ENCODE results near the gene ZNF841. TPM values are rescaled to one million over a fixed set of nuclear protein-coding genes. Genes with fewer than 3 reads are reported as not detected.

The ZNF841 gene
- total RNA-seq, 1 experiment from 2014 or later: 23.3 TPM

DNA sequence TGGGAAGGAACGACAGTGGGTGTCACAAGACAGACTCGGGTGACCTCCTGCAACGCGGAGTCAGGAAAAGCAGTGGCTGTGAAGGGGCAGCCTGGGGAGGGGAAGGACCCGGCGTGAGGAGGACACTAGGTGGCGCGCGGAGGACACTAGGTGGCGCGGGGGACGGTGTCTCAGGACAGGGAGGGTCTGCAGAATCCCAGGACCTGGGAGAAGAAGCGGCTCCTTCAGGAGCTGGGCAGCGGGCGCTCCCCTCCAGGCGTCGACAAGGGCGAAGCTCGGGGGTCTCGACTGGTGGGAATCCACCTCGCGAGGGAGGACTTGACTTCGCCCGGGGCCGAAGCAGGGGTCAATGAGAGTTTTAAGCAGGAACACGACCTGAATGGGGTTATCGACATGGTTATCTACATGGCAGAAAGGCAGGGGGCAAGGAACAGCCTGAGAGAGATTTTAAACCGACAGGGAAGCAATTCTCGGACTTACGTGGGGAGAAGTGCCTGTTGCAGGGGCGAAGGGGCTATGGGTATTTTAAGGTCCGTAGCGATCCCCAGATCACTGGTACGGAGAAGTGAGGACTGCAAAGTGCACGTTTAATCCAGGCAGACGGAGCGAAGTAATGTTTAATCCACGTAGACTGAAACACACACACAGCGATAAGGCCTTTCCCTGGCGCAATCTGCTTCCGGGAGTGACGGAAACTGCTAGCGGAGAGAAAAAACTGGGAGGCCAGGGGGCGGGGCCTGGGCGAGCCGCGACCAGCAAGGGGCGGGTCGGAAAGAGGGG is 43.9 kb upstream of the ZNF841 start, which contains the start of gene ZNF616:
Gene ZNF616 (minus strand): TSS at position 687 of the 780 bp plus-strand sequence. CDS start 9,426 bp downstream, outside the sequence.
- no peak within 1 kb of the TSS for H4K8ac ChIP-seq (replicated peaks; ENCODE audit: insufficient read length, low read depth, low read length)
- peaks cover 14% of the 10 kb centered on the region; the same call in 1 of the 2 replicates for H3K79me2 ChIP-seq (ENCODE audit: insufficient read depth, low read length)
- H2BK15ac ChIP-seq (ENCODE audit: low read depth, low read length): no peak within 1 kb of the TSS
- Mint-ChIP-seq H3K4me3 (peak within 1 kb of the TSS; percentile 94 to 95), H3K27me3 (ENCODE audit: low read depth) (no peaks in the 10 kb centered on the region), H3K27ac (peak within 1 kb of the TSS; percentile 73 to 98 (median 98)), H3K4me1 (peaks cover 13 to 20% of the 10 kb centered on the region in 2 experiments), H3K36me3 (ENCODE audit: insufficient read depth in 1 of 3, low read depth in 3 of 3) (peaks cover 29 to 43% (median 40%) of the 10 kb centered on the region in 3 experiments), H3K9me3 (peaks cover 21 to 44% of the 10 kb centered on the region in 2 experiments; a peak in 4 of 5 replicates)
- no peak within 1 kb of the TSS for H3K4ac ChIP-seq (ENCODE audit: low read depth, low read length)
- H2BK120ac ChIP-seq (ENCODE audit: low read depth, low read length, poor library complexity, severe bottlenecking): no peak within 1 kb of the TSS
- peak within 1 kb of the TSS; percentile 65 for H2AFZ ChIP-seq (ENCODE audit: low read length)
- peaks cover 2% of the 10 kb centered on the region for H4K20me1 ChIP-seq (ENCODE audit: control insufficient read depth, insufficient read depth, insufficient read length)
- no peak within 1 kb of the TSS for H2AK5ac ChIP-seq (ENCODE audit: insufficient read length, low read length)
- no peaks in the 10 kb centered on the region for H3K9me3 ChIP-seq (ENCODE audit: control insufficient read depth, low read depth, low read length)
- H2BK12ac ChIP-seq (ENCODE audit: insufficient read length, low read depth, low read length): no peak within 1 kb of the TSS
- peak within 1 kb of the TSS; percentile 83 for H4K5ac ChIP-seq (ENCODE audit: insufficient read length, low read depth, low read length)
- no peak within 1 kb of the TSS for H2BK5ac ChIP-seq (ENCODE audit: insufficient read length, low read length)
- H3K79me1 ChIP-seq (ENCODE audit: insufficient read depth, low read depth, low read length, poor library complexity, severe bottlenecking): no peaks in the 10 kb centered on the region
- TF ChIP-seq, protein P1, sequence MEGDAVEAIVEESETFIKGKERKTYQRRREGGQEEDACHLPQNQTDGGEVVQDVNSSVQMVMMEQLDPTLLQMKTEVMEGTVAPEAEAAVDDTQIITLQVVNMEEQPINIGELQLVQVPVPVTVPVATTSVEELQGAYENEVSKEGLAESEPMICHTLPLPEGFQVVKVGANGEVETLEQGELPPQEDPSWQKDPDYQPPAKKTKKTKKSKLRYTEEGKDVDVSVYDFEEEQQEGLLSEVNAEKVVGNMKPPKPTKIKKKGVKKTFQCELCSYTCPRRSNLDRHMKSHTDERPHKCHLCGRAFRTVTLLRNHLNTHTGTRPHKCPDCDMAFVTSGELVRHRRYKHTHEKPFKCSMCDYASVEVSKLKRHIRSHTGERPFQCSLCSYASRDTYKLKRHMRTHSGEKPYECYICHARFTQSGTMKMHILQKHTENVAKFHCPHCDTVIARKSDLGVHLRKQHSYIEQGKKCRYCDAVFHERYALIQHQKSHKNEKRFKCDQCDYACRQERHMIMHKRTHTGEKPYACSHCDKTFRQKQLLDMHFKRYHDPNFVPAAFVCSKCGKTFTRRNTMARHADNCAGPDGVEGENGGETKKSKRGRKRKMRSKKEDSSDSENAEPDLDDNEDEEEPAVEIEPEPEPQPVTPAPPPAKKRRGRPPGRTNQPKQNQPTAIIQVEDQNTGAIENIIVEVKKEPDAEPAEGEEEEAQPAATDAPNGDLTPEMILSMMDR (conservative IDR thresholded peaks at IDR 0.05): peak; percentile 79
- peak within 1 kb of the TSS; percentile 56 for H3K4me2 ChIP-seq (ENCODE audit: insufficient read depth, insufficient read length, low read length)
- H4K91ac ChIP-seq (ENCODE audit: insufficient read length, low read depth, low read length): no peak within 1 kb of the TSS
- H3K18ac ChIP-seq (ENCODE audit: insufficient read length, low read depth, low read length): peak within 1 kb of the TSS; percentile 66
- peak within 1 kb of the TSS; percentile 62; the same call in 1 of the 2 replicates for H3K14ac ChIP-seq (ENCODE audit: insufficient read depth, low read length)
- DNase-seq: peak; percentile 96
- H2BK20ac ChIP-seq (ENCODE audit: low read depth, low read length, poor library complexity, severe bottlenecking): no peak within 1 kb of the TSS
- no peaks in the 10 kb centered on the region for H3K4me1 ChIP-seq (ENCODE audit: insufficient read depth, low read length)
- H3K27me3 ChIP-seq (ENCODE audit: insufficient read depth, low read length): no peaks in the 10 kb centered on the region
- WGBS (ENCODE audit: extremely low coverage, insufficient read length, low lambda C conversion rate): no CpG with 5 or more reads among the region's 49 CpGs
- H3T11ph ChIP-seq (ENCODE audit: low read length): no peak within 1 kb of the TSS
- no peak within 1 kb of the TSS for H3K23ac ChIP-seq (ENCODE audit: insufficient read length, low read depth, low read length)
- peak within 1 kb of the TSS; percentile 32 for H3K27ac ChIP-seq (ENCODE audit: insufficient read length, low read depth, low read length)
- H3K56ac ChIP-seq (ENCODE audit: insufficient read length, low read depth, low read length): no peak within 1 kb of the TSS
- peak within 1 kb of the TSS; percentile 83 for H3K9ac ChIP-seq (ENCODE audit: extremely low read depth, insufficient read length, low read length)
- peaks cover 14% of the 10 kb centered on the region for H3K23me2 ChIP-seq (ENCODE audit: insufficient read length, low read depth, low read length, poor library complexity, severe bottlenecking)

Data from H9 (cell line).